Measurements from ENCODE around the gene MMP21.

GRCh38 chr10:125779403-125780327 lies 4.0 kb upstream of the MMP21 start:
- TF ChIP-seq ZNF331 (CRISPR knock-in tag; IDR thresholded peaks at IDR 0.05) (no peak), FOXM1 (CRISPR knock-in tag; IDR thresholded peaks at IDR 0.05) (no peak), PHF8 (CRISPR knock-in tag; IDR thresholded peaks at IDR 0.05) (no peak), ZNF234 (CRISPR knock-in tag; conservative IDR thresholded peaks at IDR 0.05) (no peak), CBFB (CRISPR knock-in tag; IDR thresholded peaks at IDR 0.05) (no peak), FLYWCH1 (CRISPR knock-in tag; IDR thresholded peaks at IDR 0.05) (no peak), EZH2 (conservative IDR thresholded peaks at IDR 0.05; ENCODE audit: low read depth, low read length) (no peak), POLR2A (IDR thresholded peaks at IDR 0.05; ENCODE audit: insufficient read depth in 1 of 2, low read depth in 2 of 2, low read length in 2 of 2) (no peak), CTCF (CRISPR knock-in tag; IDR thresholded peaks at IDR 0.05) (no peak)
- TF ChIP-seq, protein P1, sequence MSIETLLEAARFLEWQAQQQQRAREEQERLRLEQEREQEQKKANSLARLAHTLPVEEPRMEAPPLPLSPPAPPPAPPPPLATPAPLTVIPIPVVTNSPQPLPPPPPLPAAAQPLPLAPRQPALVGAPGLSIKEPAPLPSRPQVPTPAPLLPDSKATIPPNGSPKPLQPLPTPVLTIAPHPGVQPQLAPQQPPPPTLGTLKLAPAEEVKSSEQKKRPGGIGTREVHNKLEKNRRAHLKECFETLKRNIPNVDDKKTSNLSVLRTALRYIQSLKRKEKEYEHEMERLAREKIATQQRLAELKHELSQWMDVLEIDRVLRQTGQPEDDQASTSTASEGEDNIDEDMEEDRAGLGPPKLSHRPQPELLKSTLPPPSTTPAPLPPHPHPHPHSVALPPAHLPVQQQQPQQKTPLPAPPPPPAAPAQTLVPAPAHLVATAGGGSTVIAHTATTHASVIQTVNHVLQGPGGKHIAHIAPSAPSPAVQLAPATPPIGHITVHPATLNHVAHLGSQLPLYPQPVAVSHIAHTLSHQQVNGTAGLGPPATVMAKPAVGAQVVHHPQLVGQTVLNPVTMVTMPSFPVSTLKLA (IDR thresholded peaks at IDR 0.05): no peak
- TF ChIP-seq, protein P2, sequence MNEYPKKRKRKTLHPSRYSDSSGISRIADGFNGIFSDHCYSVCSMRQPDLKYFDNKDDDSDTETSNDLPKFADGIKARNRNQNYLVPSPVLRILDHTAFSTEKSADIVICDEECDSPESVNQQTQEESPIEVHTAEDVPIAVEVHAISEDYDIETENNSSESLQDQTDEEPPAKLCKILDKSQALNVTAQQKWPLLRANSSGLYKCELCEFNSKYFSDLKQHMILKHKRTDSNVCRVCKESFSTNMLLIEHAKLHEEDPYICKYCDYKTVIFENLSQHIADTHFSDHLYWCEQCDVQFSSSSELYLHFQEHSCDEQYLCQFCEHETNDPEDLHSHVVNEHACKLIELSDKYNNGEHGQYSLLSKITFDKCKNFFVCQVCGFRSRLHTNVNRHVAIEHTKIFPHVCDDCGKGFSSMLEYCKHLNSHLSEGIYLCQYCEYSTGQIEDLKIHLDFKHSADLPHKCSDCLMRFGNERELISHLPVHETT (CRISPR knock-in tag; conservative IDR thresholded peaks at IDR 0.05): no peak
